ENCODE measurements around the gene IL22RA1.

Gene IL22RA1

DNA sequence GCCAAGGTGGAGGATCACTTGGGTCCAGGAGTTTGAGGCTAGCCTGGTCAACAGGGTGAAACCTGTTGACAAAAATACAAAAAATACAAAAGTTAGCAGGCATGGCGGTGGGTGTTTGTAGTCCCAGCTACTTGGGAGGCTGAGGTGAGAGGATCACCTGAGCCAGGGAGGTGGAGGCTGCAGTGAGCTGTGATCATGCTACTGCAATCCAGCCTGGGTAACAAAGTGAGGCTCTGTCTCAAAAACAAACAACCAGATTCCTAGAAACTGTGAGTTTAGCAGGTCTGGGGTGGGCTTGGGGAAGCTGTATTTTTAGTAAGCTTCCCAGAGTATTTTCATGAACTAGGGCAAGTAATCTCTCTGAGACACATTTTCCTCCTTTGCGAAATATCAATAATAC lies 25.8 kb downstream of the IL22RA1 start:
- DNase-seq (ENCODE audit: low read depth) = no peak
- TF ChIP-seq, protein P1, sequence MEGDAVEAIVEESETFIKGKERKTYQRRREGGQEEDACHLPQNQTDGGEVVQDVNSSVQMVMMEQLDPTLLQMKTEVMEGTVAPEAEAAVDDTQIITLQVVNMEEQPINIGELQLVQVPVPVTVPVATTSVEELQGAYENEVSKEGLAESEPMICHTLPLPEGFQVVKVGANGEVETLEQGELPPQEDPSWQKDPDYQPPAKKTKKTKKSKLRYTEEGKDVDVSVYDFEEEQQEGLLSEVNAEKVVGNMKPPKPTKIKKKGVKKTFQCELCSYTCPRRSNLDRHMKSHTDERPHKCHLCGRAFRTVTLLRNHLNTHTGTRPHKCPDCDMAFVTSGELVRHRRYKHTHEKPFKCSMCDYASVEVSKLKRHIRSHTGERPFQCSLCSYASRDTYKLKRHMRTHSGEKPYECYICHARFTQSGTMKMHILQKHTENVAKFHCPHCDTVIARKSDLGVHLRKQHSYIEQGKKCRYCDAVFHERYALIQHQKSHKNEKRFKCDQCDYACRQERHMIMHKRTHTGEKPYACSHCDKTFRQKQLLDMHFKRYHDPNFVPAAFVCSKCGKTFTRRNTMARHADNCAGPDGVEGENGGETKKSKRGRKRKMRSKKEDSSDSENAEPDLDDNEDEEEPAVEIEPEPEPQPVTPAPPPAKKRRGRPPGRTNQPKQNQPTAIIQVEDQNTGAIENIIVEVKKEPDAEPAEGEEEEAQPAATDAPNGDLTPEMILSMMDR (IDR thresholded peaks at IDR 0.05; ENCODE audit: low read length, missing control alignments) = no peak
- H3K4me3 ChIP-seq (replicated peaks; ENCODE audit: low read depth, low read length) = no peak overlapping the region

DNA sequence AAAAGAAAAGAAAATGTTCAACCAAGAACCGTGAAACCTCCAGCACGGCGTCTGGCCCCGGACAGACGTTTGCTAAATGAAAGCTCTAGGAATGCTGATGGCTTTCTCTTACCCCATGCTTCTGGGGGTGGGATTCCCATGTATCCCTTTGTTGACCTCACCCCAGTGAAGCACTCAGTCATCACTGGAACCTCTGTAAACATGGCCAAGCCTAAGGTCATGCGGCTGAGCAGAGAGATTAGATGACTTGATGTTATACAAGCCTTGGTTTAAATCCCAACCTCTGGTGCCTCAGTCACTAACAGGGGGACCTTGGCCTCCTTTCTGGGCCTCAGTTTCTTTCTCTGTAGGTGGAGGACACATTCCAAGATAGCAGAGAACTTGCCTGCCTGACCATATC lies 28.2 kb downstream of the IL22RA1 start:
- H3K4me3 ChIP-seq (replicated peaks; ENCODE audit: low read depth, low read length) = no peak overlapping the region
- DNase-seq (ENCODE audit: low read depth) = no peak
- TF ChIP-seq, protein P1 (IDR thresholded peaks at IDR 0.05; ENCODE audit: low read length, missing control alignments) = no peak

DNA sequence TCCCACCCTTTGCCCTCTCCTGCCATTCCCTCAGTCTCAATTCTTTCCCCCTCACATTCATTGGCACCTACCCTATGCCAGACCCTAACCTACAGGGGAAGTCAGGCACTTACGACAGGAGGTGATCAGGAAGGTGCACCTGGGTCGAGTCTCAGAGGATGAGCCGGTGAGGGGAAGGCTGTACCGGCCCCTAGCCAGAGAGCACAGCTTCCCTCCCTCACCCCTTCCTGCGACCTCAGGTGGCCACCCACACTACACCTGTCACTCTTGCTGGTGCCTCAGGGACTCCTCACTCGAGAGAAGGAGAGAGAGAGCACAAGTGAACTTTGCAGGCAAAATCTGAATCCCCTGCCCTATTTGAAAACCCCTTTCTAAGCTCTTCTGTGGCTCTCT lies 29.3 kb downstream of the IL22RA1 start:
- no peak overlapping the region for H3K4me3 ChIP-seq (replicated peaks; ENCODE audit: low read depth, low read length)
- DNase-seq (ENCODE audit: low read depth) = no peak
- TF ChIP-seq, protein P1 (IDR thresholded peaks at IDR 0.05; ENCODE audit: low read length, missing control alignments) = no peak

DNA sequence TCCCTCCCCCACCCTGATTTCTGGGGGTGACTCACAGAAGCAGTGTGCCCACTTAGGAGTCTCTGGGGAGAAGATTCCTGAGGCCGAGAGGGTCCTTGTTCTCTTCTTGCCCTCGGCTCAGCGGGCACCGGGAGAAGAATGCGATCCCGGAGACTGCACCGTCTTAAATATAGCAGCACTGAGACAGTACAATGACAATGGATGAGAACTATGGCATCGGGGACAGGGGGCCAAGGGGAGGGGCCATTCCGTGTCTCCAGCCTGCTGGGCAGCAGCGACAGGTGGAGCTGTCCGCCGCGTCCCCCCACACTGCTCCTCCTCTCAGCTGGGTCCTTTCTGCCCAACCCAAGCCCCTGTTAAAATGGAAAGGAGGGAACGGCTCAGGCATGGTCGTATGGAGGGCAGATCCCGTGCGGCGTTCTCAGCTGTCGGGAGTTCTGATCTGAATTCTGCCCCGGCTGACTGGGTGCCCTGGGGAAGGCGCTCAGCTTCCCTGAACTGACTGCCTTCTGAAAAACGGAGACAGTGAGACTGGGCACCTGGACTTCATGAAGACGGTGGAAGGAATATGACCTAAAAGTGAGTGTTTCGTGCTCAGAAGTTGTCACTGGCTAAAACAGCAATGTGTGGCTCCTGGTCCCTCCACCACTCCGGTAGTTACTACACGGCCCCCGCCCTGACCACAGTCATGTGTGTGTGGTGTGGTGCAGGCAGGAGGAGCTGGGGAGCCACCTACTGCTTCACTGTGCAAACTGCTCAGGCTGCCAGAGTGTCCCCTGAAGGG lies 30.8 kb downstream of the IL22RA1 start, which contains the start of gene MYOM3:
Gene MYOM3 (minus strand): TSS at position 140 of the 784 bp plus-strand sequence. CDS start 3,499 bp downstream, outside the sequence.
- TF ChIP-seq, protein P1 (IDR thresholded peaks at IDR 0.05; ENCODE audit: low read length, missing control alignments) = peak; percentile 55
- no peak within 1 kb of the TSS for H3K4me3 ChIP-seq (replicated peaks; ENCODE audit: low read depth, low read length)
- peak; percentile 70 for DNase-seq (ENCODE audit: low read depth)

DNA sequence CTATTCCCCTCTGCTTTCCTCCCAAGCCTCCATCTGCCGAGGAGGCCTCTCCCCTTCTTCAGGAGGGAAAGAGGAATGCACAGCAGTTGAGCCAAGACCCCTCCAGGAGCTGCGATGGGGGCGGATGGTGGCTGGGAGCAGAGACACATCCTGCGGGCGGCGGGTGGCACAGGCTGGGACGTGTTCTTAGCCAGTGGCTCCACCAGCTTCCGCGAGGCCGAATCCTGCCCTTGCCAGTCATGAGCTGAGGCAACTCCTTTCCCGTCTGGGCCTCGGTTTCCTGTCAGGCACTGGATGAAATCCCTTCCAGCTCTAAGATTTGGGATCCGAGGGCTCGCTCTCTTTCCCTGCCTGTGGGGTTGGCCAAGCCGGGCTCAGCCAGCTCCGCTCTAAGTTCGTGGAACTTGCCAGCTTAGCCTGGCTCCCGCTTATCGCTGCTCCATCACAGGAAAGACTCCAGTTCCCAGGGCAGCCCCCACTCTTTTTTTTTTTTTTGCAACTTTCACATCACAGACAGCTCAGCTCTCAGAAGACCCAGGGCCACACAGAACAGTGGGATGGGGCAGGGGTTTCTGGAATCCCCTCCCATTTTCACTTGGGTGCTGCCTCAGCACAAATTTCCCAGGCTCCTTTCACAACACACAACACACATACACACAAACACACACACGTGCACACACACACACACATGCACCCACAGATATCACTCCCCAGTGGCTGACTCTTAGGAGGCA lies 31.5 kb downstream of the IL22RA1 start:
- DNase-seq (ENCODE audit: low read depth) = no peak
- no peak overlapping the region for H3K4me3 ChIP-seq (replicated peaks; ENCODE audit: low read depth, low read length)
- TF ChIP-seq, protein P1 (IDR thresholded peaks at IDR 0.05; ENCODE audit: low read length, missing control alignments) = no peak

DNA sequence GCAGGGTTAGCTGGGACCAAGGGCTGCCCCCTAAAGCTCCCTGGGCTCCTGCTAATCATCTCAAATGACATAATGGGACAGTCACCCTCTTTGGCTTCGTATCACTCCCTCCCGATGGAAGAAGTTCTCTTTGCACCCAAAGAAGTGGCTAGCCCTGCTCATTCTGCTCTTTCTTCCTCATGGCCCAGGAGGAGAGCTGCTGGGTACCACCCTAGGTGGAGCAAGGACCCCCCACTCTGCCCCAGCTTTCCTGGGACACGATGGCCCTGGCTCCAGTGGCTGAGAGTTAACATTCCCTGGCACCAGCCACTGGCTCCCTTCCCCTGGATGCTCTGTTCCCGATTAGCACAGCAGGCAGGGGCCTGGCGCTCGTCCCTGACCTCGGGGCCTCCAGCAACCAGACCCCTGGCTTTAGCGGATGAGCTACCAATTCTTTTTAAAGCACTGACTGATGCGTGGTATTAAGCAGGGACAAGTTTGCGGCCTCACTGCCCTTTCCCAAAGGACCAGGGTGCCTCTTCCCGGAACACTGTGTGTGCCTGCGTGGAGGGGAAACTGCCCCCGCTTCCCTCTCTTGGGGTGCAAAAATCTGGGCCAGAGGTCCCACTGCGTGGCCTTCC lies 32.2 kb downstream of the IL22RA1 start:
- H3K4me3 ChIP-seq (replicated peaks; ENCODE audit: low read depth, low read length) = no peak overlapping the region
- TF ChIP-seq, protein P1 (IDR thresholded peaks at IDR 0.05; ENCODE audit: low read length, missing control alignments) = no peak
- DNase-seq (ENCODE audit: low read depth) = no peak

All from fibroblast of pulmonary artery (primary cell).